Brain pericyte (primary cell): ENCODE measurements around the gene SPDYE3.
"Not testable (repeated sequence)": the region's sequence is repeated elsewhere in the genome, so short reads cannot be mapped to it uniquely, and the experiment has no call there.

Experiments
- DNase-seq: peaks from one replicate; pipeline ENCODE4 v3.0.0-alpha.2; 2012; ENCODE audit warnings: low read depth, low spot score

Gene SPDYE3

GRCh38 chr7:100307402-100307801 lies at the start of gene SPDYE3:
Gene SPDYE3 (plus strand): TSS chr7:100307702. CDS start chr7:100307886, 184 bp downstream.
- DNase-seq = not testable (repeated sequence)

- DNase-seq = not testable (repeated sequence)
Measured at GRCh38 chr7:100259984-100260383, 47.5 kb upstream of the SPDYE3 start.

- DNase-seq = not testable (repeated sequence)
Measured at GRCh38 chr7:100262896-100263295, 44.6 kb upstream of the SPDYE3 start.

GRCh38 chr7:100264223-100264622 lies 43.3 kb upstream of the SPDYE3 start:
- not testable (repeated sequence) for DNase-seq

GRCh38 chr7:100264669-100265165 lies 42.8 kb upstream of the SPDYE3 start:
- not testable (repeated sequence) for DNase-seq

- not testable (repeated sequence) for DNase-seq
Measured at GRCh38 chr7:100265851-100266250, 41.7 kb upstream of the SPDYE3 start.

- no peak for DNase-seq
Measured at GRCh38 chr7:100266576-100267354, 40.7 kb upstream of the SPDYE3 start.

- no peak for DNase-seq
Measured at GRCh38 chr7:100267648-100268047, 39.9 kb upstream of the SPDYE3 start.

GRCh38 chr7:100268882-100269281 lies 38.6 kb upstream of the SPDYE3 start:
- not testable (repeated sequence) for DNase-seq

- not testable (repeated sequence) for DNase-seq
Measured at GRCh38 chr7:100269306-100270045, 38.0 kb upstream of the SPDYE3 start.

- DNase-seq = not testable (repeated sequence)
Measured at GRCh38 chr7:100270046-100270918, 37.2 kb upstream of the SPDYE3 start.

- not testable (repeated sequence) for DNase-seq
Measured at GRCh38 chr7:100270941-100271593, 36.4 kb upstream of the SPDYE3 start.

- DNase-seq = peak; percentile 58
Measured at GRCh38 chr7:100271716-100272537, 35.6 kb upstream of the SPDYE3 start.

GRCh38 chr7:100272538-100272902 lies 35.0 kb upstream of the SPDYE3 start:
- DNase-seq = not testable (repeated sequence)

GRCh38 chr7:100275120-100275519 lies 32.4 kb upstream of the SPDYE3 start:
- no peak for DNase-seq

GRCh38 chr7:100276126-100276525 lies 31.4 kb upstream of the SPDYE3 start:
- not testable (repeated sequence) for DNase-seq

GRCh38 chr7:100282069-100282608 lies 25.4 kb upstream of the SPDYE3 start:
- DNase-seq = not testable (repeated sequence)

GRCh38 chr7:100283147-100283546 lies 24.4 kb upstream of the SPDYE3 start:
- not testable (repeated sequence) for DNase-seq

- DNase-seq = not testable (repeated sequence)
Measured at GRCh38 chr7:100287191-100287969, 20.1 kb upstream of the SPDYE3 start.
